ENCODE data around the gene FAM76A. TPM values are rescaled to one million over a fixed set of nuclear protein-coding genes. Genes with fewer than 3 reads are reported as not detected.
"Not testable (repeated sequence)": the region's sequence is repeated elsewhere in the genome, so short reads cannot be mapped to it uniquely, and the experiment has no call there.

Gene FAM76A
- total RNA-seq, 1 donor from 2014 or later = 4.6 TPM

- TF ChIP-seq, protein P1, sequence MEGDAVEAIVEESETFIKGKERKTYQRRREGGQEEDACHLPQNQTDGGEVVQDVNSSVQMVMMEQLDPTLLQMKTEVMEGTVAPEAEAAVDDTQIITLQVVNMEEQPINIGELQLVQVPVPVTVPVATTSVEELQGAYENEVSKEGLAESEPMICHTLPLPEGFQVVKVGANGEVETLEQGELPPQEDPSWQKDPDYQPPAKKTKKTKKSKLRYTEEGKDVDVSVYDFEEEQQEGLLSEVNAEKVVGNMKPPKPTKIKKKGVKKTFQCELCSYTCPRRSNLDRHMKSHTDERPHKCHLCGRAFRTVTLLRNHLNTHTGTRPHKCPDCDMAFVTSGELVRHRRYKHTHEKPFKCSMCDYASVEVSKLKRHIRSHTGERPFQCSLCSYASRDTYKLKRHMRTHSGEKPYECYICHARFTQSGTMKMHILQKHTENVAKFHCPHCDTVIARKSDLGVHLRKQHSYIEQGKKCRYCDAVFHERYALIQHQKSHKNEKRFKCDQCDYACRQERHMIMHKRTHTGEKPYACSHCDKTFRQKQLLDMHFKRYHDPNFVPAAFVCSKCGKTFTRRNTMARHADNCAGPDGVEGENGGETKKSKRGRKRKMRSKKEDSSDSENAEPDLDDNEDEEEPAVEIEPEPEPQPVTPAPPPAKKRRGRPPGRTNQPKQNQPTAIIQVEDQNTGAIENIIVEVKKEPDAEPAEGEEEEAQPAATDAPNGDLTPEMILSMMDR (conservative IDR thresholded peaks at IDR 0.05; ENCODE audit: low read depth, low read length) = no peak
- no peak for DNase-seq (ENCODE audit: low read depth)
- peak overlapping the region; percentile 90 for H3K4me3 ChIP-seq (ENCODE audit: low read depth, low read length)
Measured at GRCh38 chr1:27772036-27772931, 46.5 kb downstream of the FAM76A start.

DNA sequence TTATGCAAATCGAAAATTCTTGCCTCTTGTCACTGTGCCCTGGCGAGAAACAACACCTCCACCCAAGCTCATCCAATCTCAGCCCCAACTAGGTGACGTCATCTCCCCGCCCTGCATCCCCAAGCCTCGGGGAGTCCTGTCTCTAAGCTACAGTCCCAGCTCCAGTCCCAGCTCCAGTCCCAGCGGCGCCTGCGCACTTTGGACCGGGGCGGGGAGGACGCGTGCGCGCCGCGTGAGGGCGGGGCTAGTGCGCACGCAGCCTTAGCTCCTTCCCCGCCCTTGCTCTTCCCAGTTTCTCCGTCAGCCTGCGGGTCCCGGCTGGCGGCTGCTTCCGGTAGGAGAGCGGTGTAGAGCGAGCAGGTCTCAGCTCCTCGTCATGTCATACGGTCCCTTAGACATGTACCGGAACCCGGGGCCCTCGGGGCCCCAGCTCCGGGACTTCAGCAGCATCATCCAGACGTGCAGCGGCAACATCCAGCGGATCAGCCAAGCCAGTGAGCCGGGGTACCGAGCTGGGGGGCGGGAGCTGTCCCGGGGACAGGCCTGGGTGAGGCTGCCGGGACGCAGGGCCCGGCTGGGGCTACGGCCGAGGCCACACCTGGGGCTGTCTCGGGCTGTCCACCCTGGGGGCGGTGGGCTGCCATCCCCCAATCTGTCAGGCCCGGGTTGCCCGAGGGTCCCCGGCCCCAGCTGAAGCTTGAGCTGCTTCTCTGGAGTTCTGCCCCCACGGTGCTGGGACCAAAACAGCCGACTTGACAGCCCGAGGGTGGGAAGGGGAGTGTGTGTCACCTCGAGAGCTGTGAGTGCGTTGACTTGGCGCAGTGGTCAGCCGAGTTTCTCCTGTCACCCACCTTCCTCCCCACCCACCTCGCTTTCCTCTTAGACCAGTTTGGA, 47.4 kb downstream of the FAM76A start, which contains the start of gene STX12:
Gene STX12 (plus strand): TSS at position 288 of the 894 bp plus-strand sequence. CDS start 89 bp downstream, at position 377.
- TF ChIP-seq, protein P1 (conservative IDR thresholded peaks at IDR 0.05; ENCODE audit: low read depth, low read length) = no peak
- peak within 1 kb of the TSS; percentile 90 for H3K4me3 ChIP-seq (ENCODE audit: low read depth, low read length)
- DNase-seq (ENCODE audit: low read depth) = peak; percentile 85

- TF ChIP-seq, protein P1 (conservative IDR thresholded peaks at IDR 0.05; ENCODE audit: low read depth, low read length) = no peak
- peak overlapping the region; percentile 90 for H3K4me3 ChIP-seq (ENCODE audit: low read depth, low read length)
- no peak for DNase-seq (ENCODE audit: low read depth)
Measured at GRCh38 chr1:27773826-27774445, 48.2 kb downstream of the FAM76A start.

DNA sequence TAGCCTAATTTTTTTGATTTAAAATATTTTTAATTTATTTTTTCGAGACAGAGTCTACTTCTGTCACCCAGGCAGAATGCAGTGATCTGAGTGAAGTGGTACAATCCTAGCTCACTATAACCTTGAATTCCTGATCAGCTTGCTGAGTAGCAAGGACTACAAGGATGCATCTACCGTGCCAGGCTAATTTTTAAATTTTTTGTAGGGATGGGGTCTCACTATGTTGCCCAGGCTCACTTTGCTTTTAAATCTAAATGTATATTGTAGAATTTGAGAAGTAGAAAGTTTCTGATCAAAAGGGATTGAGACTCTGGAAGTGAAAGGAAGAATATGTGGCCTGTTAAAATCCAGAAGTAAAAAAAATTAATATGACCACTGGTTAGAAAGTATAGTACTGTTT, 48.9 kb downstream of the FAM76A start:
- no peak for DNase-seq (ENCODE audit: low read depth)
- TF ChIP-seq, protein P1 (conservative IDR thresholded peaks at IDR 0.05; ENCODE audit: low read depth, low read length) = no peak
- no peak overlapping the region for H3K4me3 ChIP-seq (ENCODE audit: low read depth, low read length)

- not testable (repeated sequence) for DNase-seq (ENCODE audit: low read depth); H3K4me3 ChIP-seq (ENCODE audit: low read depth, low read length)
Measured at GRCh38 chr1:27775336-27775735, 49.6 kb downstream of the FAM76A start.

GRCh38 chr1:27776276-27776675, 50.5 kb downstream of the FAM76A start:
- not testable (repeated sequence) for DNase-seq (ENCODE audit: low read depth); H3K4me3 ChIP-seq (ENCODE audit: low read depth, low read length)

GRCh38 chr1:27778056-27778455, 52.3 kb downstream of the FAM76A start:
- TF ChIP-seq, protein P1 (conservative IDR thresholded peaks at IDR 0.05; ENCODE audit: low read depth, low read length) = no peak
- H3K4me3 ChIP-seq (ENCODE audit: low read depth, low read length) = no peak overlapping the region
- no peak for DNase-seq (ENCODE audit: low read depth)
